GM23338 (cell line): ENCODE results near the gene MATN3. TPM values are rescaled to one million over a fixed set of nuclear protein-coding genes. Genes with fewer than 3 reads are reported as not detected.
A peak's percentile ranks its signal among the peaks of the same experiment; 100 is the strongest.

Experiments used
- ATAC-seq: fragments of 200-7000 bp; cut with Tn5 transposase; 3 replicates; pipeline ENCODE4 v1.9.1; 2020
- DNase-seq: peaks from one replicate; pipeline ENCODE4 v3.0.0-alpha.2; 2015; ENCODE audit warnings: low spot score
- H2AFZ ChIP-seq: fragments of 200-600 bp; sonication (generic); 2 replicates; pipeline ENCODE4 v1.8.0; 2016; ENCODE audit warnings: antibody characterized with exemption, mild to moderate bottlenecking, moderate library complexity
- H3F3A ChIP-seq: fragments of 200-600 bp; sonication (generic); replicated peaks from 2 replicates; pipeline ENCODE4 v1.8.0; 2017; ENCODE audit warnings: antibody characterized with exemption, mixed run types, low read depth
- H3K27ac ChIP-seq: fragments of 200-600 bp; sonication (generic); 2 replicates; pipeline ENCODE4 v1.6.1; 2016; ENCODE audit warnings: low read depth
- H3K27me3 ChIP-seq: fragments of 200-600 bp; sonication (generic); 2 replicates; pipeline ENCODE4 v1.8.0; 2016; ENCODE audit warnings: mild to moderate bottlenecking, mixed run types, moderate library complexity; ENCODE audit not compliant: insufficient read depth
- H3K36me3 ChIP-seq: fragments of 200-600 bp; sonication (generic); 2 replicates; pipeline ENCODE4 v1.8.0; 2016; ENCODE audit warnings: mild to moderate bottlenecking; ENCODE audit not compliant: insufficient read depth
- H3K4me1 ChIP-seq: fragments of 200-600 bp; sonication (generic); 2 replicates; pipeline ENCODE4 v1.8.0; 2016; ENCODE audit warnings: mild to moderate bottlenecking, moderate library complexity; ENCODE audit not compliant: insufficient read depth
- H3K4me2 ChIP-seq: fragments of 200-600 bp; sonication (generic); 2 replicates; pipeline ENCODE4 v1.7.1; 2017; ENCODE audit warnings: mixed run types
- H3K4me3 ChIP-seq: fragments of 200-600 bp; sonication (generic); 2 replicates; pipeline ENCODE4 v1.6.1; 2016; ENCODE audit warnings: mixed run types
- H3K79me2 ChIP-seq: fragments of 200-600 bp; sonication (generic); replicated peaks from 2 replicates; pipeline ENCODE4 v1.8.0; 2017; ENCODE audit warnings: mild to moderate bottlenecking; ENCODE audit not compliant: insufficient read depth
- H3K9me2 ChIP-seq: fragments of 200-600 bp; sonication (generic); 2 replicates; pipeline ENCODE4 v1.8.0; 2017; ENCODE audit not compliant: insufficient read depth
- H4K20me1 ChIP-seq: fragments of 200-600 bp; sonication (generic); replicated peaks from 2 replicates; pipeline ENCODE4 v1.8.0; 2017; ENCODE audit warnings: mild to moderate bottlenecking; ENCODE audit not compliant: insufficient read depth
- H3K27ac Mint-ChIP-seq: 2 replicates; pipeline ENCODE4 v1.8.0; 2020; ENCODE audit warnings: inconsistent platforms, mild to moderate bottlenecking, moderate library complexity, mixed read lengths
- H3K27me3 Mint-ChIP-seq: 3 replicates; pipeline ENCODE4 v1.8.0; 2022; ENCODE audit warnings: low read depth, mild to moderate bottlenecking, moderate library complexity, mixed read lengths, inconsistent platforms; ENCODE audit not compliant: insufficient read depth, poor library complexity
- H3K36me3 Mint-ChIP-seq: 3 replicates; pipeline ENCODE4 v1.8.0; 2021; ENCODE audit warnings: low read depth, mild to moderate bottlenecking, inconsistent platforms, moderate library complexity, mixed read lengths
- H3K4me1 Mint-ChIP-seq: 3 replicates; pipeline ENCODE4 v1.8.0; 2020; ENCODE audit warnings: mild to moderate bottlenecking, inconsistent platforms, mixed read lengths
- H3K4me3 Mint-ChIP-seq: 3 replicates; pipeline ENCODE4 v1.8.0; 2021; ENCODE audit warnings: moderate library complexity, mild to moderate bottlenecking, inconsistent platforms, mixed read lengths
- H3K9me3 Mint-ChIP-seq: 3 replicates; pipeline ENCODE4 v1.8.0; 2020; ENCODE audit warnings: moderate library complexity, mild to moderate bottlenecking, inconsistent platforms, mixed read lengths
- EZH2phosphoT487 ChIP-seq: fragments of 200-600 bp; sonication (generic); IDR thresholded peaks from one replicate; pipeline ENCODE4 v1.8.1; 2018; ENCODE audit warnings: antibody characterized with exemption; ENCODE audit not compliant: unreplicated experiment
- JUNB ChIP-seq: IDR thresholded peaks from one replicate; pipeline ENCODE4 v1.6.1; 2016; ENCODE audit warnings: antibody characterized with exemption; ENCODE audit not compliant: unreplicated experiment
- STAT1 ChIP-seq: IDR thresholded peaks from one replicate; pipeline ENCODE4 v1.6.1; 2016; ENCODE audit warnings: antibody characterized with exemption; ENCODE audit not compliant: unreplicated experiment
- ZNF114 ChIP-seq: fragments of 250-450 bp; sonication (Bioruptor Pico); IDR thresholded peaks from 2 replicates; pipeline ENCODE4 v1.5.0; 2020; ENCODE audit warnings: mild to moderate bottlenecking, moderate library complexity
- ZNF331 ChIP-seq: fragments of 250-450 bp; sonication (Bioruptor Pico); IDR thresholded peaks from 2 replicates; pipeline ENCODE4 v1.5.0; 2020; ENCODE audit warnings: low read depth, mild to moderate bottlenecking, moderate library complexity
- polyA plus RNA-seq: library from polyadenylated mRNA; unstranded; fragments of >200 nt; fragmentation: Nextera tagmentation; extraction: Ambion mirVana; gene quantifications from 2 replicates; pipeline ENCODE4 v1.2.1, GENCODE V29; 2016
- total RNA-seq: library from RNA; depleted of rRNA; stranded (reverse); fragments of >200 nt; shearing (Covaris generic); gene quantifications from 2 replicates; pipeline ENCODE4 v1.2.3, GENCODE V29; 2014
- TF ChIP-seq, protein P1 (sequence below), 2 experiments: fragments of 200-600 bp in 1 of 2; sonication (generic) in 1 of 2; conservative IDR thresholded peaks; 2 replicates each; pipeline versions ENCODE4 v1.5.1 to v1.6.1; 2016 to 2017; ENCODE audit warnings: antibody characterized with exemption in 2 of 2, low read depth in 2 of 2, mild to moderate bottlenecking in 2 of 2, moderate library complexity in 1 of 2
- TF ChIP-seq, protein P2 (sequence below): IDR thresholded peaks from 2 replicates; pipeline ENCODE4 v1.6.1; 2016; ENCODE audit warnings: antibody characterized with exemption
- TF ChIP-seq, protein P3 (sequence below): fragments of 250-450 bp; sonication (Bioruptor Pico); IDR thresholded peaks from 2 replicates; pipeline ENCODE4 v1.5.0; 2020; ENCODE audit warnings: mild to moderate bottlenecking, moderate library complexity

Gene MATN3
- total and polyA plus RNA-seq, 2 experiments from 2014 or later: 4.6 to 6.4 TPM

DNA sequence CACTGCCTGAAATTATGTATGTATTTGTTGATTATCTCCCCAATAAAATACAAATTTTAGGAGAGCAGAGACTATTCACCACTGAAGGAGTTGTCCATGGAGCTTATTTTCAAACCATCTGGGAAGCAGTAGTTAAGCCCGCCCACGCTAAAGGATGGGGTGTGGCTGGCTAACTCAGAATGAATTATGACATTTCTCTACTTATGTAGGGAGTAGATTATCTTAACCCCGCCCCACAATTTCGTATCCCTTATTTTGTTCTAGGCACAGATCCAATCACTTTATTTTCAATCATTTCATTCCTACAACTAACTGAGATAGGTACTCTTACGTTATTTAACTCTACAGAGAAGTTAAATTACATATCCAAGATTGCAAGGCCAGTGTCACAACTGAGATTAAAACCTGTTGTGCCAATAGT is 40.4 kb upstream of the MATN3 start:
- H3K27me3 ChIP-seq: no peaks in the 10 kb centered on the region
- Mint-ChIP-seq H3K4me1 (peaks cover 14% of the 10 kb centered on the region), H3K27me3 (peaks cover 3% of the 10 kb centered on the region), H3K27ac (no peak overlapping the region), H3K36me3 (no peaks in the 10 kb centered on the region), H3K9me3 (no peaks in the 10 kb centered on the region), H3K4me3 (no peak overlapping the region)
- H3K4me2 ChIP-seq: peak overlapping the region; percentile 81
- no peaks in the 10 kb centered on the region for H3F3A ChIP-seq
- peaks cover 32% of the 10 kb centered on the region for H3K79me2 ChIP-seq
- no peaks in the 10 kb centered on the region; the same call in 1 of the 2 replicates for H4K20me1 ChIP-seq
- H3K27ac ChIP-seq: peak overlapping the region; percentile 53; the same call in 1 of the 2 replicates
- H3K36me3 ChIP-seq: no peaks in the 10 kb centered on the region
- peak overlapping the region; percentile 82 for H3K4me3 ChIP-seq
- DNase-seq (peak; percentile 20), ATAC-seq (no peak)
- TF ChIP-seq, protein P1, sequence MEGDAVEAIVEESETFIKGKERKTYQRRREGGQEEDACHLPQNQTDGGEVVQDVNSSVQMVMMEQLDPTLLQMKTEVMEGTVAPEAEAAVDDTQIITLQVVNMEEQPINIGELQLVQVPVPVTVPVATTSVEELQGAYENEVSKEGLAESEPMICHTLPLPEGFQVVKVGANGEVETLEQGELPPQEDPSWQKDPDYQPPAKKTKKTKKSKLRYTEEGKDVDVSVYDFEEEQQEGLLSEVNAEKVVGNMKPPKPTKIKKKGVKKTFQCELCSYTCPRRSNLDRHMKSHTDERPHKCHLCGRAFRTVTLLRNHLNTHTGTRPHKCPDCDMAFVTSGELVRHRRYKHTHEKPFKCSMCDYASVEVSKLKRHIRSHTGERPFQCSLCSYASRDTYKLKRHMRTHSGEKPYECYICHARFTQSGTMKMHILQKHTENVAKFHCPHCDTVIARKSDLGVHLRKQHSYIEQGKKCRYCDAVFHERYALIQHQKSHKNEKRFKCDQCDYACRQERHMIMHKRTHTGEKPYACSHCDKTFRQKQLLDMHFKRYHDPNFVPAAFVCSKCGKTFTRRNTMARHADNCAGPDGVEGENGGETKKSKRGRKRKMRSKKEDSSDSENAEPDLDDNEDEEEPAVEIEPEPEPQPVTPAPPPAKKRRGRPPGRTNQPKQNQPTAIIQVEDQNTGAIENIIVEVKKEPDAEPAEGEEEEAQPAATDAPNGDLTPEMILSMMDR (conservative IDR thresholded peaks at IDR 0.05; ENCODE audit: low read depth in 2 of 2): no peak
- TF ChIP-seq ZNF114 (CRISPR knock-in tag) (no peak), EZH2phosphoT487 (no peak), JUNB (no peak), STAT1 (no peak), ZNF331 (no peak)
- TF ChIP-seq, protein P2, sequence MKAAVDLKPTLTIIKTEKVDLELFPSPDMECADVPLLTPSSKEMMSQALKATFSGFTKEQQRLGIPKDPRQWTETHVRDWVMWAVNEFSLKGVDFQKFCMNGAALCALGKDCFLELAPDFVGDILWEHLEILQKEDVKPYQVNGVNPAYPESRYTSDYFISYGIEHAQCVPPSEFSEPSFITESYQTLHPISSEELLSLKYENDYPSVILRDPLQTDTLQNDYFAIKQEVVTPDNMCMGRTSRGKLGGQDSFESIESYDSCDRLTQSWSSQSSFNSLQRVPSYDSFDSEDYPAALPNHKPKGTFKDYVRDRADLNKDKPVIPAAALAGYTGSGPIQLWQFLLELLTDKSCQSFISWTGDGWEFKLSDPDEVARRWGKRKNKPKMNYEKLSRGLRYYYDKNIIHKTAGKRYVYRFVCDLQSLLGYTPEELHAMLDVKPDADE: no peak
- TF ChIP-seq, protein P3, sequence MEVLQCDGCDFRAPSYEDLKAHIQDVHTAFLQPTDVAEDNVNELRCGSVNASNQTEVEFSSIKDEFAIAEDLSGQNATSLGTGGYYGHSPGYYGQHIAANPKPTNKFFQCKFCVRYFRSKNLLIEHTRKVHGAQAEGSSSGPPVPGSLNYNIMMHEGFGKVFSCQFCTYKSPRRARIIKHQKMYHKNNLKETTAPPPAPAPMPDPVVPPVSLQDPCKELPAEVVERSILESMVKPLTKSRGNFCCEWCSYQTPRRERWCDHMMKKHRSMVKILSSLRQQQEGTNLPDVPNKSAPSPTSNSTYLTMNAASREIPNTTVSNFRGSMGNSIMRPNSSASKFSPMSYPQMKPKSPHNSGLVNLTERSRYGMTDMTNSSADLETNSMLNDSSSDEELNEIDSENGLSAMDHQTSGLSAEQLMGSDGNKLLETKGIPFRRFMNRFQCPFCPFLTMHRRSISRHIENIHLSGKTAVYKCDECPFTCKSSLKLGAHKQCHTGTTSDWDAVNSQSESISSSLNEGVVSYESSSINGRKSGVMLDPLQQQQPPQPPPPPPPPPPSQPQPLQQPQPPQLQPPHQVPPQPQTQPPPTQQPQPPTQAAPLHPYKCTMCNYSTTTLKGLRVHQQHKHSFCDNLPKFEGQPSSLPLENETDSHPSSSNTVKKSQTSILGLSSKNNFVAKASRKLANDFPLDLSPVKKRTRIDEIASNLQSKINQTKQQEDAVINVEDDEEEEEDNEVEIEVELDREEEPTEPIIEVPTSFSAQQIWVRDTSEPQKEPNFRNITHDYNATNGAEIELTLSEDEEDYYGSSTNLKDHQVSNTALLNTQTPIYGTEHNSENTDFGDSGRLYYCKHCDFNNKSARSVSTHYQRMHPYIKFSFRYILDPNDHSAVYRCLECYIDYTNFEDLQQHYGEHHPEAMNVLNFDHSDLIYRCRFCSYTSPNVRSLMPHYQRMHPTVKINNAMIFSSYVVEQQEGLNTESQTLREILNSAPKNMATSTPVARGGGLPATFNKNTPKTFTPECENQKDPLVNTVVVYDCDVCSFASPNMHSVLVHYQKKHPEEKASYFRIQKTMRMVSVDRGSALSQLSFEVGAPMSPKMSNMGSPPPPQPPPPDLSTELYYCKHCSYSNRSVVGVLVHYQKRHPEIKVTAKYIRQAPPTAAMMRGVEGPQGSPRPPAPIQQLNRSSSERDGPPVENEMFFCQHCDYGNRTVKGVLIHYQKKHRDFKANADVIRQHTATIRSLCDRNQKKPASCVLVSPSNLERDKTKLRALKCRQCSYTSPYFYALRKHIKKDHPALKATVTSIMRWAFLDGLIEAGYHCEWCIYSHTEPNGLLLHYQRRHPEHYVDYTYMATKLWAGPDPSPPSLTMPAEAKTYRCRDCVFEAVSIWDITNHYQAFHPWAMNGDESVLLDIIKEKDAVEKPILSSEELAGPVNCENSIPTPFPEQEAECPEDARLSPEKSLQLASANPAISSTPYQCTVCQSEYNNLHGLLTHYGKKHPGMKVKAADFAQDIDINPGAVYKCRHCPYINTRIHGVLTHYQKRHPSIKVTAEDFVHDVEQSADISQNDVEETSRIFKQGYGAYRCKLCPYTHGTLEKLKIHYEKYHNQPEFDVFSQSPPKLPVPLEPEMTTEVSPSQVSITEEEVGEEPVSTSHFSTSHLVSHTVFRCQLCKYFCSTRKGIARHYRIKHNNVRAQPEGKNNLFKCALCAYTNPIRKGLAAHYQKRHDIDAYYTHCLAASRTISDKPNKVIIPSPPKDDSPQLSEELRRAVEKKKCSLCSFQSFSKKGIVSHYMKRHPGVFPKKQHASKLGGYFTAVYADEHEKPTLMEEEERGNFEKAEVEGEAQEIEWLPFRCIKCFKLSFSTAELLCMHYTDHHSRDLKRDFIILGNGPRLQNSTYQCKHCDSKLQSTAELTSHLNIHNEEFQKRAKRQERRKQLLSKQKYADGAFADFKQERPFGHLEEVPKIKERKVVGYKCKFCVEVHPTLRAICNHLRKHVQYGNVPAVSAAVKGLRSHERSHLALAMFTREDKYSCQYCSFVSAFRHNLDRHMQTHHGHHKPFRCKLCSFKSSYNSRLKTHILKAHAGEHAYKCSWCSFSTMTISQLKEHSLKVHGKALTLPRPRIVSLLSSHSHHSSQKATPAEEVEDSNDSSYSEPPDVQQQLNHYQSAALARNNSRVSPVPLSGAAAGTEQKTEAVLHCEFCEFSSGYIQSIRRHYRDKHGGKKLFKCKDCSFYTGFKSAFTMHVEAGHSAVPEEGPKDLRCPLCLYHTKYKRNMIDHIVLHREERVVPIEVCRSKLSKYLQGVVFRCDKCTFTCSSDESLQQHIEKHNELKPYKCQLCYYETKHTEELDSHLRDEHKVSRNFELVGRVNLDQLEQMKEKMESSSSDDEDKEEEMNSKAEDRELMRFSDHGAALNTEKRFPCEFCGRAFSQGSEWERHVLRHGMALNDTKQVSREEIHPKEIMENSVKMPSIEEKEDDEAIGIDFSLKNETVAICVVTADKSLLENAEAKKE (CRISPR knock-in tag): no peak
- peaks cover 14% of the 10 kb centered on the region for H3K4me1 ChIP-seq
- no peak overlapping the region for H2AFZ ChIP-seq
- H3K9me2 ChIP-seq: no peaks in the 10 kb centered on the region
